ENCODE data around the gene SLC7A8. TPM values are rescaled to one million over a fixed set of nuclear protein-coding genes. Genes with fewer than 3 reads are reported as not detected.

The SLC7A8 gene
- total RNA-seq, 1 donor from 2014 or later: 4.1 TPM

- FAIRE-seq: no peak
- no peak for DNase-seq (ENCODE audit: low spot score in 2 of 2)
Measured at GRCh38 chr14:23137192-23137812, 46.2 kb downstream of the SLC7A8 start.

GRCh38 chr14:23136566-23137133 is 46.8 kb downstream of the SLC7A8 start:
- DNase-seq (ENCODE audit: low spot score in 2 of 2) (no peak), FAIRE-seq (no peak)

DNA sequence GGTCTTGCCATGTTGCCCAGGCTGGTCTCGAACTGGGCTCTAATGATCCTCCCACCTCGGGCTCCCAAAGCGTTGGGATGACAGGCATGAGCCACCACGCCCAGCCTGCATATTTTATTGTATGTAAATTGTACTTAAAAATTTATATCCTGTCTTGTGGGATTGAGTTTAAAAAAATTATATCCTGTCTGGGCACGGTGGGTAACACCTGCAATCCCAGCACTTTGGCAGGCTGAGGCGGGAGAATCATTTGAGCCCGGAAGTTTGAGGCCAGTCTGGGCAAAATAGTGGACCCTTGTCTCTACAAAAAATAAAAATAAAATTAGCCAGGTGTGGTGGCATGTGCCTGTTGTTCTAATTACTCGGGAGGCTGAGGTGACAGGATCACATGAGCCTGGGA is 50.5 kb downstream of the SLC7A8 start:
- FAIRE-seq (no peak), DNase-seq (ENCODE audit: low spot score in 2 of 2) (no peak)

DNA sequence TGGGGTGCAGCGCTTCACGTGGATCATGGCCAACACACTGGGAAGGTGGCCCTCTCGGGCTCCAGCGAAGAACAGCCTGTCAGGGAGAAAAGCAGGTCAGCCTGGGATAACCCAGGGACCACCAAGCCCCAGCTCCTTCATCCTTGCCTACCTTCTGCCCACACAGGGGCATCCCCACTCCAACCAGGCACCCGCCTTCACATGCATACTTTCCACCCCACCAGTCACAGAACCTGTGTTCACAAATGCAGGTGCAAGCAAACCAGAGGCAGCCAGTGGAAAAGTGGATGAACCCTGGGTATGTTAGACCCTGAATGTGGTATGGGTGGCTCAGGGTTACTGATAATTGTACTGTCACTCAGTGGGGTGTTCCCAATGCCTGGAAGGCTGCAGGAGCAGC is 52.0 kb downstream of the SLC7A8 start:
- FAIRE-seq: no peak

GRCh38 chr14:23130871-23131270 is 52.6 kb downstream of the SLC7A8 start:
- FAIRE-seq: no peak
- DNase-seq (ENCODE audit: low spot score in 2 of 2): no peak

More for the DNA sequence above, 52.0 kb downstream of the SLC7A8 start:
- DNase-seq (ENCODE audit: low spot score in 2 of 2): no peak

DNA sequence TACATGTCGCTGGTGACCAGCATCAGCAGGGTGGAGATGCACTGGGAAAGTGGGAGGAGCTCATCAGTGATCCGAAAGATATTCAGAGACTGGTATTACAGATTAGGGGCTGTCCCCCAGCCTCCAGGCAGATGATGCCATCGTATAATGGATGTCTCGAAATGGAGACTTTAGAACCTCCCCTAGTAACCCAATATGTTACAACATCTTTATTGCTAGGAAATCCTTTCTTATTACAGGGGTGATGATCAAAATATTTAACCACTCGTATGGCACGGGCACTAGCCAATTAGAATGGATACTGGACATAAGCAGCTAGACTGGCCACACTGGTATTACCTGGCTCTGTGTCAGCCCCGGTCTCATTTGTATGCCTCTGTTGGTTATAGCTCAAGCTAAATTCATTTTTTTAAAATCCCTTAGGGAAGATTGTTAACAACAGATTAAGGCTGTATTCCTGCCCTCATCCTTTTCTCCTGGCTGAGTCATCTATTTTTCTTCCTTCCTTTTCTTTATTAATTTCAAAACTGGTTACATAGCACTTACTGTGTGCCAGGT is 53.6 kb downstream of the SLC7A8 start:
- FAIRE-seq: no peak

GRCh38 chr14:23128969-23129758 is 54.3 kb downstream of the SLC7A8 start:
- DNase-seq (ENCODE audit: low spot score in 2 of 2) (no peak), FAIRE-seq (no peak)

More for the DNA sequence above, 53.6 kb downstream of the SLC7A8 start:
- no peak for DNase-seq (ENCODE audit: low spot score in 2 of 2)

DNA sequence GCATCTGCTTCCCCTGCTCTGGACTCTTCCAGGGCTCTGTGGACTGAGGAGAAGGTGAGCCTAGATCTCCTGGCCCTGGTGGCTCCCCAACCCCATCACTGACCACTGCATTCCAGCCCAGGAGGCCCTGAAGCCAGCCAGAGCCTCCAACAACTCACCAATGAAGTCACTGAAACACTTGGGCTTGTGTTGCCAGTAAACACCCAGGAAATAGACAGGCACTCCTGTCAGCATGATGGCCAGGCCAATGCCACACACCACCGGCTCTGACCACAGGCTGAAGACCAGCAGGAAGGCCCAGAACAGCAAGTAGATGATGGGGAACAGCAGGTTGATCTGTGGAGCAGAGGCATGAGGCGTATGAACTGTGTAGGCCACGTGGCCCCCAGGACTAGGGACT is 55.6 kb downstream of the SLC7A8 start:
- DNase-seq (ENCODE audit: low spot score in 2 of 2): no peak
- no peak for FAIRE-seq

- DNase-seq (ENCODE audit: low spot score in 2 of 2): no peak
- FAIRE-seq: no peak
Measured at GRCh38 chr14:23126548-23127278, 56.7 kb downstream of the SLC7A8 start.

DNA sequence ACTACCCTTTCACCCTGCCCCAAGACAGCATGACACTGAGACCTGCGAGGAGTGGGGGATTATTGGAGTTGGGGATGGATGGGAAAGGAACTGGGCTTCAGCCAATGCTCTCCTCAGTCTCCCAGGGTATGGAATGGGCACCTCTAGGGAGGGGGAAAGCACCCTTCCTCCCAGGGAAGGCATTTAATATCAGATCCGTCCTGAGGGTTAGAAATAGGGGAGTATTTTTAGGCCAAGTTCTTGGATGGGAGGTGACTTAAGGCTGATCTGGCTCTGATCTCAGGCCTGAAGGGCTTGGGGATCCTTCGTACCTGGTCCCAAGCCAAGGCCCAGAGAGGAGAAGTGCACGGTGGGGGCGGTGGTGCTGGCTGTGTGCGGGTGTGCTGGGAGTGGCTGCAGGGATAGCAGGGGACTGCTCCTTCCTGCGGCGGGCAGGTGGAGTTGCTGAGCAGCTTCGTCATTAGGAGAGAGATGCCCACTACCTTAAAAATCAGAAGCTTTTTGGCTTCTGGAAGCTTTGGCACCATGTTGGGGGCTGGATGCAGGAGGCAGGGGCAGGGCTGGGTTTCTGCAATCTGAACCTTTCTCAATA is 57.4 kb downstream of the SLC7A8 start:
- FAIRE-seq (no peak), DNase-seq (ENCODE audit: low spot score in 2 of 2) (no peak)

- no peak for FAIRE-seq
- DNase-seq (ENCODE audit: low spot score in 2 of 2): no peak
Measured at GRCh38 chr14:23125011-23125410, 58.4 kb downstream of the SLC7A8 start.

DNA sequence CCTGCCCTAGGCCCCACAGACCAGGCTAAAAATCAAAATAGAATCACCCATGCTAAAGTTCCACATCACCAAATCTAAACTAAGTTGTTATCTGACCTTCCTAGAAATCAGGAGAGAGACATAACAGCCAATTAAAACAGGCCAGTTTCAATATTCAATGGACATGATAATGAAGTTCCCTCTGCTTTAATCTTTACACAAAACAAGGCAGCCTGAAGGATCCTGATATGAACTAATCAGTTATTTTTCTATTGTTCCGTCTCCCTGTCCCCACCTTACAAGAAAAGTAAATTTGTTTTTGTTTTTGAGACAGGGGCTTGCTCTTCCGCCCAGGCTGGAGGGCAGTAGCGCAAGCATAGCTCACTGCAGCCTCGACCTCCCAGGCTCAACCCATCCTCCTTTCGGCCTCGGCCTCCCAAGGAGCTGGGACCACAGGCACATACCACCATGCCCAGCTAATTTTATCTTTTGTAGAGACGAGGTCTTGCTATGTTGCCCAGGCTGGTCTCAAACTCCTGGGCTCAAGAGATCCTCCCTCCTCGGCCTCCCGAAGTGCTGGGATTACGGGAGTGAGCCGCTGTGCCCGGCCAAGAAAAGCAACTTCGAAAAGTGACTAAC is 59.0 kb downstream of the SLC7A8 start:
- FAIRE-seq: no peak
- DNase-seq (ENCODE audit: low spot score in 2 of 2): no peak

GRCh38 chr14:23123419-23123818 is 60.0 kb downstream of the SLC7A8 start:
- no peak for FAIRE-seq
- DNase-seq (ENCODE audit: low spot score in 2 of 2): no peak

GRCh38 chr14:23122086-23122485 is 61.4 kb downstream of the SLC7A8 start:
- FAIRE-seq (no peak), DNase-seq (ENCODE audit: low spot score in 2 of 2) (no peak)

GRCh38 chr14:23121361-23121771 is 62.1 kb downstream of the SLC7A8 start:
- FAIRE-seq (no peak), DNase-seq (ENCODE audit: low spot score in 2 of 2) (no peak)

- FAIRE-seq: no peak
- peak; percentile 87 to 96 for DNase-seq (ENCODE audit: low spot score in 2 of 2)
Measured at GRCh38 chr14:23120541-23121251, 62.8 kb downstream of the SLC7A8 start.

GRCh38 chr14:23119363-23120327 is 63.8 kb downstream of the SLC7A8 start:
- DNase-seq (ENCODE audit: low spot score in 2 of 2): no peak
- no peak for FAIRE-seq
